ENCODE data around the gene LARP1B.
"Not testable (repeated sequence)": the region's sequence is repeated elsewhere in the genome, so short reads cannot be mapped to it uniquely, and the experiment has no call there.

The LARP1B gene

GRCh38 chr4:128141866-128142265 lies 80.8 kb downstream of the LARP1B start:
- DNase-seq, result no peak

- no peak for DNase-seq
These were observed 84.6 kb downstream of the LARP1B start for GRCh38 chr4:128145727-128146126.

- DNase-seq, result no peak
These were observed 92.7 kb downstream of the LARP1B start for GRCh38 chr4:128153800-128154199.

GRCh38 chr4:128155231-128155855 lies 94.2 kb downstream of the LARP1B start:
- DNase-seq, result no peak

- DNase-seq, result no peak
These were observed 94.9 kb downstream of the LARP1B start for GRCh38 chr4:128155874-128156456.

- not testable (repeated sequence) for DNase-seq
These were observed 95.4 kb downstream of the LARP1B start for GRCh38 chr4:128156472-128156871.

GRCh38 chr4:128158894-128159293 lies 97.8 kb downstream of the LARP1B start:
- no peak for DNase-seq

- no peak for DNase-seq
These were observed 98.9 kb downstream of the LARP1B start for GRCh38 chr4:128159967-128160366.

- no peak for DNase-seq
These were observed 100.0 kb downstream of the LARP1B start for GRCh38 chr4:128161138-128161537.

- DNase-seq, result no peak
These were observed 101.3 kb downstream of the LARP1B start for GRCh38 chr4:128162434-128162833.

- no peak for DNase-seq
These were observed 102.3 kb downstream of the LARP1B start for GRCh38 chr4:128163177-128164117.

GRCh38 chr4:128166982-128167381 lies 105.9 kb downstream of the LARP1B start:
- DNase-seq, result no peak

- no peak for DNase-seq
These were observed 107.6 kb downstream of the LARP1B start for GRCh38 chr4:128168701-128169100.

GRCh38 chr4:128169245-128169644 lies 108.1 kb downstream of the LARP1B start:
- no peak for DNase-seq

- DNase-seq, result no peak
These were observed 115.5 kb downstream of the LARP1B start for GRCh38 chr4:128176643-128177042.

GRCh38 chr4:128177498-128177897 lies 116.4 kb downstream of the LARP1B start:
- DNase-seq, result no peak

GRCh38 chr4:128186623-128187022 lies 125.5 kb downstream of the LARP1B start:
- DNase-seq, result no peak

GRCh38 chr4:128191115-128191781 lies 130.1 kb downstream of the LARP1B start:
- peak; percentile 68 for DNase-seq

- peak; percentile 7 for DNase-seq
These were observed 159.4 kb downstream of the LARP1B start for GRCh38 chr4:128220286-128221235.

GRCh38 chr4:128221586-128221985 lies 160.5 kb downstream of the LARP1B start:
- DNase-seq, result no peak

GRCh38 chr4:128225148-128225547 lies 164.0 kb downstream of the LARP1B start:
- DNase-seq, result no peak

- DNase-seq, result peak; percentile 50
These were observed 167.0 kb downstream of the LARP1B start for GRCh38 chr4:128227991-128228571.

All from NCI-H1092 treated with DMSO at 0.1 percent for 48 hours (cell line).